Retinal pigment epithelial cell (primary cell): Measurements from ENCODE around the gene MED15.

ENCODE experiments used
- DNase-seq: peaks from one replicate; pipeline ENCODE4 v3.0.0-alpha.2; 2010; ENCODE audit warnings: low read depth
- H3K4me3 ChIP-seq: 2 replicates; pipeline ENCODE4 v1.5.1; 2011; ENCODE audit warnings: mild to moderate bottlenecking, low read length, control low read depth, moderate library complexity
- TF ChIP-seq, protein P1 (sequence below): conservative IDR thresholded peaks from 2 replicates; pipeline ENCODE4 v1.5.1; 2011; ENCODE audit warnings: low read depth, low read length, control low read depth, inconsistent platforms

The MED15 gene

DNA sequence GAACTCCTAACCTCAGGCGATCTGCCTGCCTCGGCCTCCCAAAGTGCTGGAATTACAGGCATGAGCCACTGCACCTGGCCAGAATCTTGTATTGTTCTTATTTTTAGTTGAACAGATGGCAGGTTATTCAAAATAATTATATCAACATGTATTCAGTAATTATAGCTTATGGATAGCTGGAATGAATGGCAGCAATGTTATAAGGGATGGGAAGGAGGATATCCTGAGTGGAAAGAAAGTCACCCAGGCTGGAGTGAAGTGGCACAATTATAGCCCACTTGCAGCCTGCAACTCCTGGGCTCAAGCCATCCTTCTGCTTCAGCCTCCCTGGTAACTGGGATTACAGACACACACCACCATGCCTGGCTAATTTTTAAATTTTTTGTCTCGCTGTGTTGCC lies 88.1 kb downstream of the MED15 start:
- H3K4me3 ChIP-seq: no peak overlapping the region
- TF ChIP-seq, protein P1, sequence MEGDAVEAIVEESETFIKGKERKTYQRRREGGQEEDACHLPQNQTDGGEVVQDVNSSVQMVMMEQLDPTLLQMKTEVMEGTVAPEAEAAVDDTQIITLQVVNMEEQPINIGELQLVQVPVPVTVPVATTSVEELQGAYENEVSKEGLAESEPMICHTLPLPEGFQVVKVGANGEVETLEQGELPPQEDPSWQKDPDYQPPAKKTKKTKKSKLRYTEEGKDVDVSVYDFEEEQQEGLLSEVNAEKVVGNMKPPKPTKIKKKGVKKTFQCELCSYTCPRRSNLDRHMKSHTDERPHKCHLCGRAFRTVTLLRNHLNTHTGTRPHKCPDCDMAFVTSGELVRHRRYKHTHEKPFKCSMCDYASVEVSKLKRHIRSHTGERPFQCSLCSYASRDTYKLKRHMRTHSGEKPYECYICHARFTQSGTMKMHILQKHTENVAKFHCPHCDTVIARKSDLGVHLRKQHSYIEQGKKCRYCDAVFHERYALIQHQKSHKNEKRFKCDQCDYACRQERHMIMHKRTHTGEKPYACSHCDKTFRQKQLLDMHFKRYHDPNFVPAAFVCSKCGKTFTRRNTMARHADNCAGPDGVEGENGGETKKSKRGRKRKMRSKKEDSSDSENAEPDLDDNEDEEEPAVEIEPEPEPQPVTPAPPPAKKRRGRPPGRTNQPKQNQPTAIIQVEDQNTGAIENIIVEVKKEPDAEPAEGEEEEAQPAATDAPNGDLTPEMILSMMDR: no peak
- DNase-seq: no peak

- DNase-seq: no peak
- no peak overlapping the region for H3K4me3 ChIP-seq
- TF ChIP-seq, protein P1: no peak
Measured at GRCh38 chr22:20599117-20599516, 91.7 kb downstream of the MED15 start.

DNA sequence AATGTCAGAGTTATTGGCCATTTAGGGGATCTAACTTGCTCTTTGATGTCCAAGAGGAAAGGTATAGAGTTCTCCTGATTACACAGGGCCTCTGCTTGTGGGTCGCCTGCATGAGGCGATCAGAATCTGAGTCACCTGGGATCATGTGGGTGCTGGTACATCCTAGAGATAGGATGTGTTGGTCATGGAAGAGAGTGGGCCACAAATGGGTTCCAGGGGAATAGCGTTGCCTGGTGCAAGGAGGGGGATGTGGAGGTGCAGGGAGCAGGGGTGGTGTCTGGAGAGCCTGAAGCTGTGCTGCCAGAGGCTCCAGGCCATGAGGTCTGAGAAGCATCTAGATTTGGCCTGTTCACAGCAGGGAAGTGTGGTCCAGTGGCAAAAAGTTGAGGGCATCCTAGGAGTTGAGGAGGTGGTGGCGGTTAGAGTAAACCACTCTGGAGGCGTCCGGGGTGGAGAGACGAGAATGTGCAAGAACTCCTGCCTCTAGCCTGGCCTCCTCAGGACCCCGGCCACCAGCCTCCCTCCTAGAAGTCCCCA lies 92.8 kb downstream of the MED15 start:
- TF ChIP-seq, protein P1: no peak
- no peak overlapping the region for H3K4me3 ChIP-seq
- no peak for DNase-seq

GRCh38 chr22:20601308-20601707 lies 93.9 kb downstream of the MED15 start:
- H3K4me3 ChIP-seq: no peak overlapping the region
- DNase-seq: no peak
- TF ChIP-seq, protein P1: no peak

DNA sequence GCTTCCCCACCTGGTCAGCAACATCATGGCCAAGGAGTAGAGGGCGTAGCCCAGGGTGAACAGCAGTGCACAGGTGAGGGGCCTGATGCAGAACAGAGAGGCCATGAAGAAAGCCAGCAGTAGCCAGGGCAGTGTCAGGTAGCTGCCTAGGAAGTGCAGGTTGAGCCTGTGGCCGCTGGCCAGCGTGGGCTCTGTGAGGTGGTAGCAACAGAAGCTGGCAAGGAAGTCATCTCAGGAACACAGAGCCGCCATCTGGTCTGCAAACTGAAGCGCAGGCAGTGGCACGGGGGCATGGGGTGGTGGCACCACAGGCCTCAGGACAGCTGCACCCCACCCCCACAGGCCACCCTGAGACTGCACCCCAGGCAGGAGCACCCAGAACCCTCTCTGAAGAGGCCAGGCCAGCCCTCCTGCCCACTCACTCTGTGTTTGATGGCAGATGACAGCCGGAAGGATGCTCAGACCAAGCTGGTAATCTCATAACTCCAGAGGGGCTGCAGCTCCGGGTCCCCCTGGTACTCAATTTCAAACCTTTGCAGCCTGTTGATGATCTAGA lies 95.3 kb downstream of the MED15 start:
- TF ChIP-seq, protein P1: no peak
- H3K4me3 ChIP-seq: no peak overlapping the region
- no peak for DNase-seq

GRCh38 chr22:20604092-20604747 lies 96.8 kb downstream of the MED15 start:
- DNase-seq: no peak
- TF ChIP-seq, protein P1: no peak
- no peak overlapping the region for H3K4me3 ChIP-seq

DNA sequence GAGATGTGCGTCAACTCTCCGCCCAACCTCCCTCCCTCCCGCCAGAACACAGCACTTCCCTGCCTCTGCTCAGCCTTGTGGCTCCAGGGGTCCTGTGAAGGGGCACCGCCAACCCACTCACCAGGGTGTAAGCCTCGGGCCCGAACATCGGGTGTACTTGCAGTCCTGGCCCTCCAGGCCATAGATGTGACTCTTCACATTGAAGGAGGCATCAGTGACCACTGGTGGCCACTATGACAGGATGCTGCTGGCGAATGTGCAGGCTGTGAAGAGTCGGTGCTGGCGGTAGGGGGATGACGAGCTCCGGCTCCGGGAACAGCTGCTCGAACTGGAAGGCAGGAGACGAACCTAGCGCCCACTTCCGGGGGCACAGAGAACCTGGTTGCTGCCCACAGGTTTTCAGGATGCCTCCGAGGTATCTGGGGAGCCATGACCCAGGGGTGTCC lies 97.4 kb downstream of the MED15 start:
- DNase-seq: no peak
- no peak overlapping the region for H3K4me3 ChIP-seq
- TF ChIP-seq, protein P1: no peak
